Measurements from ENCODE around the gene SUDS3.

- TF ChIP-seq CTCF (conservative IDR thresholded peaks at IDR 0.05) (no peak), EZH2 (IDR thresholded peaks at IDR 0.05; ENCODE audit: low read depth) (no peak)
These were observed 17.5 kb upstream of the SUDS3 start for GRCh38 chr12:118358612-118359540.

Measured in PC-9 (cell line).